Astrocyte (in vitro differentiated cells and primary cell): ENCODE results near the gene AIFM3. TPM values are rescaled to one million over a fixed set of nuclear protein-coding genes. Genes with fewer than 3 reads are reported as not detected.

ENCODE experiments used
- DNase-seq: peaks from one replicate; pipeline ENCODE4 v3.0.0-alpha.2; 2010; ENCODE audit warnings: low read depth
- FAIRE-seq: peaks from 2 replicates; lab custom pipeline; 2011; peaks lifted over from hg19 to GRCh38; lab: Jason Lieb, UNC
- H2AFZ ChIP-seq: 2 replicates; pipeline ENCODE4 v1.6.0; 2012; ENCODE audit warnings: low read depth, low read length, inconsistent platforms
- H3K27ac ChIP-seq: 2 replicates; pipeline ENCODE4 v1.5.1; 2011; ENCODE audit warnings: low read depth, low read length, inconsistent platforms
- H3K27me3 ChIP-seq: 2 replicates; pipeline ENCODE4 v1.6.0; 2011; ENCODE audit warnings: low read length, inconsistent platforms; ENCODE audit not compliant: insufficient read depth
- H3K36me3 ChIP-seq: 2 replicates; pipeline ENCODE4 v1.5.1; 2011; ENCODE audit warnings: low read length, inconsistent platforms; ENCODE audit not compliant: insufficient read depth
- H3K4me1 ChIP-seq: 2 replicates; pipeline ENCODE4 v1.5.1; 2011; ENCODE audit warnings: low read length, inconsistent platforms; ENCODE audit not compliant: insufficient read depth
- H3K4me2 ChIP-seq: 2 replicates; pipeline ENCODE4 v1.6.0; 2012; ENCODE audit warnings: low read length, inconsistent platforms
- H3K4me3 ChIP-seq: 2 replicates; pipeline ENCODE4 v1.5.1; 2011; ENCODE audit warnings: low read depth, mild to moderate bottlenecking, low read length, inconsistent platforms; ENCODE audit not compliant: insufficient read depth
- H3K79me2 ChIP-seq: 2 replicates; pipeline ENCODE4 v1.6.0; 2012; ENCODE audit warnings: mild to moderate bottlenecking, low read length, inconsistent platforms; ENCODE audit not compliant: insufficient read depth
- H3K9ac ChIP-seq: 2 replicates; pipeline ENCODE4 v1.6.0; 2012; ENCODE audit warnings: mild to moderate bottlenecking, low read length, inconsistent platforms
- H3K9me3 ChIP-seq: 2 replicates; pipeline ENCODE4 v1.5.1; 2012; ENCODE audit warnings: low read depth, mild to moderate bottlenecking, low read length, inconsistent platforms; ENCODE audit not compliant: insufficient read depth
- H4K20me1 ChIP-seq: 2 replicates; pipeline ENCODE4 v1.6.0; 2012; ENCODE audit warnings: low read length, inconsistent platforms; ENCODE audit not compliant: insufficient read depth
- H3K27ac Mint-ChIP-seq: one replicate; pipeline ENCODE4 v1.8.0; 2021; ENCODE audit warnings: mild to moderate bottlenecking, mixed read lengths; ENCODE audit not compliant: unreplicated experiment
- H3K27me3 Mint-ChIP-seq: one replicate; pipeline ENCODE4 v1.8.0; 2021; ENCODE audit warnings: low read depth, mixed read lengths; ENCODE audit not compliant: unreplicated experiment
- H3K36me3 Mint-ChIP-seq: one replicate; pipeline ENCODE4 v1.8.0; 2021; ENCODE audit warnings: low read depth, mixed read lengths; ENCODE audit not compliant: unreplicated experiment
- H3K4me1 Mint-ChIP-seq: one replicate; pipeline ENCODE4 v1.8.0; 2021; ENCODE audit warnings: low read depth, mixed read lengths; ENCODE audit not compliant: unreplicated experiment
- H3K4me3 Mint-ChIP-seq: one replicate; pipeline ENCODE4 v1.8.0; 2021; ENCODE audit warnings: mild to moderate bottlenecking, moderate library complexity, mixed read lengths; ENCODE audit not compliant: unreplicated experiment
- H3K9me3 Mint-ChIP-seq: one replicate; pipeline ENCODE4 v1.8.0; 2021; ENCODE audit warnings: mild to moderate bottlenecking, mixed read lengths; ENCODE audit not compliant: unreplicated experiment
- CTCF ChIP-seq: IDR thresholded peaks from 2 replicates; pipeline ENCODE4 v1.5.1; 2011; ENCODE audit warnings: low read depth, mild to moderate bottlenecking, inconsistent platforms, low read length, moderate library complexity; ENCODE audit not compliant: insufficient read depth
- EZH2 ChIP-seq: IDR thresholded peaks from 2 replicates; pipeline ENCODE4 v1.6.1; 2012; ENCODE audit warnings: mild to moderate bottlenecking, low read length, inconsistent platforms; ENCODE audit not compliant: insufficient read depth
- total RNA-seq: library from RNA; stranded (reverse); gene quantifications from 2 replicates; pipeline ENCODE4 v1.2.1, GENCODE V29; 2021

Gene AIFM3
- total RNA-seq, 1 donor from 2014 or later, result 0.48 TPM

GRCh38 chr22:20926243-20926642 lies 40.8 kb upstream of the AIFM3 start:
- Histone ChIP-seq H2AFZ (no peak overlapping the region), H3K79me2 (peaks cover 98% of the 10 kb centered on the region), H3K4me2 (no peak overlapping the region), H3K4me1 (no peaks in the 10 kb centered on the region), H4K20me1 (peaks cover 91% of the 10 kb centered on the region), H3K36me3 (peaks cover 4% of the 10 kb centered on the region), H3K27me3 (no peaks in the 10 kb centered on the region), H3K9me3 (no peaks in the 10 kb centered on the region), H3K9ac (no peak overlapping the region), H3K27ac (no peak overlapping the region), H3K4me3 (no peak overlapping the region)
- H3K4me1 Mint-ChIP-seq, result peaks cover 10% of the 10 kb centered on the region
- H3K4me3 Mint-ChIP-seq, result no peak overlapping the region
- DNase-seq (no peak), FAIRE-seq (no peak)
- no peaks in the 10 kb centered on the region for H3K9me3 Mint-ChIP-seq
- peaks cover 1% of the 10 kb centered on the region for H3K36me3 Mint-ChIP-seq
- H3K27me3 Mint-ChIP-seq, result no peaks in the 10 kb centered on the region
- H3K27ac Mint-ChIP-seq, result no peak overlapping the region
- TF ChIP-seq CTCF (no peak), EZH2 (no peak)

- Histone ChIP-seq H3K9ac (no peak overlapping the region), H3K4me2 (no peak overlapping the region), H3K27me3 (no peaks in the 10 kb centered on the region), H3K9me3 (no peaks in the 10 kb centered on the region), H2AFZ (no peak overlapping the region), H3K36me3 (peaks cover 4% of the 10 kb centered on the region), H4K20me1 (peaks cover 90% of the 10 kb centered on the region), H3K79me2 (peaks cover 97% of the 10 kb centered on the region), H3K4me3 (no peak overlapping the region), H3K4me1 (no peaks in the 10 kb centered on the region), H3K27ac (no peak overlapping the region)
- H3K4me3 Mint-ChIP-seq, result no peak overlapping the region
- TF ChIP-seq CTCF, result no peak
- TF ChIP-seq EZH2, result no peak
- H3K27me3 Mint-ChIP-seq, result no peaks in the 10 kb centered on the region
- no peak overlapping the region for H3K27ac Mint-ChIP-seq
- H3K9me3 Mint-ChIP-seq, result no peaks in the 10 kb centered on the region
- peaks cover 2% of the 10 kb centered on the region for H3K4me1 Mint-ChIP-seq
- FAIRE-seq (no peak), DNase-seq (no peak)
- peaks cover 1% of the 10 kb centered on the region for H3K36me3 Mint-ChIP-seq
Measured at GRCh38 chr22:20927940-20928572, 39.0 kb upstream of the AIFM3 start.

GRCh38 chr22:20928573-20928967 lies 38.5 kb upstream of the AIFM3 start:
- FAIRE-seq, result no peak
- Histone ChIP-seq H3K9ac (no peak overlapping the region), H3K4me2 (no peak overlapping the region), H2AFZ (no peak overlapping the region), H3K4me1 (no peaks in the 10 kb centered on the region), H4K20me1 (peaks cover 88% of the 10 kb centered on the region), H3K4me3 (no peak overlapping the region), H3K27ac (no peak overlapping the region), H3K79me2 (peaks cover 97% of the 10 kb centered on the region), H3K9me3 (no peaks in the 10 kb centered on the region), H3K36me3 (peaks cover 4% of the 10 kb centered on the region), H3K27me3 (no peaks in the 10 kb centered on the region)
- Mint-ChIP-seq H3K4me3 (no peak overlapping the region), H3K36me3 (peaks cover 1% of the 10 kb centered on the region), H3K27ac (no peak overlapping the region), H3K4me1 (peaks cover 2% of the 10 kb centered on the region), H3K9me3 (no peaks in the 10 kb centered on the region), H3K27me3 (no peaks in the 10 kb centered on the region)
- no peak for TF ChIP-seq CTCF
- TF ChIP-seq EZH2, result no peak
- no peak for DNase-seq
